Activated CD8-positive, alpha-beta T cell treated with anti-CD3 and anti-CD28 coated beads for 36 hours (primary cell): Measurements from ENCODE around the gene PTRH2. TPM values are rescaled to one million over a fixed set of nuclear protein-coding genes. Genes with fewer than 3 reads are reported as not detected.

ENCODE experiments used
- ATAC-seq: fragments of 200-7000 bp; cut with Tn5 transposase; one replicate; pipeline ENCODE4 v1.10.0; 2021; ENCODE audit warnings: mild to moderate bottlenecking, moderate library complexity
- CTCF ChIA-PET: fragments of 350-600 bp; sonication (Branson Sonifier 250); formaldehyde crosslinking; loops from one replicate; lab custom pipeline; 2021; ENCODE audit warnings: antibody characterized with exemption; lab: Charles Lee
- POLR2A ChIA-PET: fragments of 350-600 bp; sonication (Branson Sonifier 250); formaldehyde crosslinking; loops from one replicate; lab custom pipeline; 2021; ENCODE audit warnings: antibody characterized with exemption; lab: Charles Lee
- DNase-seq: peaks from one replicate; pipeline ENCODE4 v3.0.0-alpha.2; 2020
- H3K27ac Mint-ChIP-seq: one replicate; pipeline ENCODE4 v1.8.0; 2021; ENCODE audit warnings: mild to moderate bottlenecking, mixed read lengths
- H3K27me3 Mint-ChIP-seq: one replicate; pipeline ENCODE4 v1.8.0; 2021; ENCODE audit warnings: mixed read lengths
- H3K36me3 Mint-ChIP-seq: one replicate; pipeline ENCODE4 v1.8.0; 2021; ENCODE audit warnings: low read depth, mixed read lengths
- H3K4me1 Mint-ChIP-seq: one replicate; pipeline ENCODE4 v1.8.0; 2021; ENCODE audit warnings: low read depth, mixed read lengths
- H3K4me3 Mint-ChIP-seq: one replicate; pipeline ENCODE4 v1.8.0; 2021; ENCODE audit warnings: mild to moderate bottlenecking, moderate library complexity, mixed read lengths
- H3K9me3 Mint-ChIP-seq: one replicate; pipeline ENCODE4 v1.8.0; 2021; ENCODE audit warnings: mixed read lengths
- intact Hi-C: fragments of 100-400 bp; cut with micrococcal nuclease; formaldehyde crosslinking; loops from one replicate; pipeline ENCODE4 v1.10.0; 2022
- total RNA-seq, 2 experiments: library from RNA; stranded (reverse); gene quantifications; one replicate each; pipeline ENCODE4 v1.2.3, GENCODE V29; 2021
- TF ChIP-seq, protein P1 (sequence below): fragments of 200-600 bp; IDR thresholded peaks from one replicate; pipeline ENCODE4 v1.8.0; 2022; ENCODE audit warnings: antibody characterized with exemption, mild to moderate bottlenecking

Gene PTRH2
- total RNA-seq, 2 experiments from 2014 or later = 34.2 to 37.4 TPM

DNA sequence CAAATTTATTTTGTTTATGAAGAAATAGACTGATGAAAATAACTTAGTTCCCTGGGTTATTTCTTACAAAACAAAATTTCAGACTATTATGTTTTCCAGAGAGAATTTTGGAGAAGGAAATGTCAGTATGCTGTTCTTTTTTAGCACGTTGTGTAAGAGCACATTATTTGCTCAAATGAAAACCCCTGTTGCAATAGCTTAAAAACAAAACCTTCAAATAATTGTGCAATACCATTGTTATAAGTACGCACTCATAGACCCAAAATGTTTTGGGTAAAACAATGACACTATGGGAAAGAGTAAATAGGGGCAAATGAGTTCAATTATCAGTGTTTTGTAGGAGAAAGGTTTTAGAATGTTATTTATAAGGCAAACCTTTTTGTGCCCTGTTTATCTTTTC is 18.5 kb upstream of the PTRH2 start:
- intact Hi-C loops = no loop called here
- Mint-ChIP-seq H3K4me3 (no peak overlapping the region), H3K9me3 (no peaks in the 10 kb centered on the region), H3K27ac (no peak overlapping the region), H3K4me1 (peaks cover 17% of the 10 kb centered on the region), H3K36me3 (no peaks in the 10 kb centered on the region), H3K27me3 (no peaks in the 10 kb centered on the region)
- ATAC-seq (no peak), DNase-seq (no peak)
- POLR2A ChIA-PET = interaction anchor here (0.6 kb wide), 1 partner anchor 186 kb away, joined by 3 read pairs; no protein-coding TSS in a partner anchor
- TF ChIP-seq, protein P1, sequence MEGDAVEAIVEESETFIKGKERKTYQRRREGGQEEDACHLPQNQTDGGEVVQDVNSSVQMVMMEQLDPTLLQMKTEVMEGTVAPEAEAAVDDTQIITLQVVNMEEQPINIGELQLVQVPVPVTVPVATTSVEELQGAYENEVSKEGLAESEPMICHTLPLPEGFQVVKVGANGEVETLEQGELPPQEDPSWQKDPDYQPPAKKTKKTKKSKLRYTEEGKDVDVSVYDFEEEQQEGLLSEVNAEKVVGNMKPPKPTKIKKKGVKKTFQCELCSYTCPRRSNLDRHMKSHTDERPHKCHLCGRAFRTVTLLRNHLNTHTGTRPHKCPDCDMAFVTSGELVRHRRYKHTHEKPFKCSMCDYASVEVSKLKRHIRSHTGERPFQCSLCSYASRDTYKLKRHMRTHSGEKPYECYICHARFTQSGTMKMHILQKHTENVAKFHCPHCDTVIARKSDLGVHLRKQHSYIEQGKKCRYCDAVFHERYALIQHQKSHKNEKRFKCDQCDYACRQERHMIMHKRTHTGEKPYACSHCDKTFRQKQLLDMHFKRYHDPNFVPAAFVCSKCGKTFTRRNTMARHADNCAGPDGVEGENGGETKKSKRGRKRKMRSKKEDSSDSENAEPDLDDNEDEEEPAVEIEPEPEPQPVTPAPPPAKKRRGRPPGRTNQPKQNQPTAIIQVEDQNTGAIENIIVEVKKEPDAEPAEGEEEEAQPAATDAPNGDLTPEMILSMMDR = no peak
- CTCF ChIA-PET = interaction anchor here (0.7 to 2.0 kb wide), 2 partner anchors 189 to 204 kb away, joined by 3 to 5 read pairs; no protein-coding TSS in a partner anchor

DNA sequence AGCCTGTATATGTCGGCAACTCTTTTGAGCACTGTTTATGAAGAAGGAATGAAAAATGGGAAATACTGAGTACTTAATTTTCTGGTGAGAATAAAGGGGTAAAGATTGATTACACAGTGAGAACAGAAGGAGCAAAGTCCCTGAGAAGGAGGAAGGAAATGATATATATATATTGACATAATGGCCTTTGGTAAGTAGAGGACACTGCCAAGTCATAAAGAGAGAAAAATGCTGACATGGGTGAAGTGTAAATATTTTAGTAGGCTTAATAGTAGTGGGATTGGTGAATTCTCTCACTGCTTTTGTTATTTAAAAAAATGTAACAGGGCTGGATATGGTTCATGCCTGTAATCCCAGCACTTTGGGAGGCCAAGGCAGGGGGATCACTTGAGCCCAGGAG is 16.4 kb upstream of the PTRH2 start:
- Mint-ChIP-seq H3K27ac (no peak overlapping the region), H3K4me3 (no peak overlapping the region), H3K4me1 (peaks cover 13% of the 10 kb centered on the region), H3K27me3 (no peaks in the 10 kb centered on the region), H3K36me3 (no peaks in the 10 kb centered on the region), H3K9me3 (no peaks in the 10 kb centered on the region)
- ChIA-PET POLR2A (no interaction called here), CTCF (no interaction called here)
- TF ChIP-seq, protein P1 = no peak
- intact Hi-C loops = no loop called here
- no peak for ATAC-seq
- no peak for DNase-seq

DNA sequence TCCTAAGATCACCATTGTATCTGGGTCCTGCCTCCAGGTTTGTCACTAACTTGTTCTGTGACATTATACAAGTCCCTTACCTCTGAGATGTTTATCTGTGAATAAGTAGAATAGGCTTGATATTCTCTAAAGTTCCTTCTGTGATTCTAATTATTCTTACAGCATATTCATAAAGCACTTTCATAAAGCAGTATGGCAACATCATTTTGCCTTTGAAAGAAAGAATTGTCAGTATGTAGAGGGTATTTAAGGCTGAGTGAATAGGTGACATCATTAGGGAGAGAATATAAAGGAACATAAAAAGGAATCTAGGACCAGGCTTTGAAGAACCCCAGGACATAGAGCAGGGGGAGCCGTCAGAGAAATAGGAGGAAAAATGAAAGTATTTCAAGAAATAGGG is 15.8 kb upstream of the PTRH2 start:
- DNase-seq (no peak), ATAC-seq (no peak)
- TF ChIP-seq, protein P1 = no peak
- CTCF ChIA-PET = interaction anchor here (1.0 kb wide), 1 partner anchor 21 kb away, joined by 4 read pairs; no protein-coding TSS in a partner anchor
- Mint-ChIP-seq H3K27ac (no peak overlapping the region), H3K4me3 (no peak overlapping the region), H3K36me3 (no peaks in the 10 kb centered on the region), H3K4me1 (peaks cover 16% of the 10 kb centered on the region), H3K27me3 (no peaks in the 10 kb centered on the region), H3K9me3 (no peaks in the 10 kb centered on the region)
- intact Hi-C loops = no loop called here
- POLR2A ChIA-PET = no interaction called here

DNA sequence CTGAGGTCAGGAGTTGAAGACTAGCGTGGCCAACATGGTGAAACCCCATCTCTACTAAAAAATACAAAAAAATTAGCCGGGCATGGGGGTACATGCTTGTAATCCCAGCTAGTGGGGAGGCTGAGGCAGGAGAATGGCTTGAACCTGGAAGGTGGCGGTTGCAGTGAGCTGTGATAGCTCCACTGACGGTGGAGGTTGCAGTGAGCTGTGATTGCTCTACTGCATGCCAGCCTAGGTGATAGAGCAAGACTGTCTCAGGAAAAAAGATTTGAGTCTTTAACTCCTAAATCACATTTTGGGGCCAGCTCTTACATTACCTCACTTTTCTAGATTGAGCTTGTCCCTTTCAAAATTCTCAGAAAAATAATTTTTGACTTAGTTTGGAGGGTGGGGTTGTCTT is 15.4 kb upstream of the PTRH2 start:
- Mint-ChIP-seq H3K4me1 (peaks cover 16% of the 10 kb centered on the region), H3K36me3 (no peaks in the 10 kb centered on the region), H3K27me3 (no peaks in the 10 kb centered on the region), H3K27ac (no peak overlapping the region), H3K9me3 (no peaks in the 10 kb centered on the region), H3K4me3 (no peak overlapping the region)
- no peak for DNase-seq
- ChIA-PET POLR2A (no interaction called here), CTCF (interaction anchor here (1.0 kb wide), 1 partner anchor 21 kb away, joined by 4 read pairs; no protein-coding TSS in a partner anchor)
- intact Hi-C loops = no loop called here
- TF ChIP-seq, protein P1 = no peak
- no peak for ATAC-seq

DNA sequence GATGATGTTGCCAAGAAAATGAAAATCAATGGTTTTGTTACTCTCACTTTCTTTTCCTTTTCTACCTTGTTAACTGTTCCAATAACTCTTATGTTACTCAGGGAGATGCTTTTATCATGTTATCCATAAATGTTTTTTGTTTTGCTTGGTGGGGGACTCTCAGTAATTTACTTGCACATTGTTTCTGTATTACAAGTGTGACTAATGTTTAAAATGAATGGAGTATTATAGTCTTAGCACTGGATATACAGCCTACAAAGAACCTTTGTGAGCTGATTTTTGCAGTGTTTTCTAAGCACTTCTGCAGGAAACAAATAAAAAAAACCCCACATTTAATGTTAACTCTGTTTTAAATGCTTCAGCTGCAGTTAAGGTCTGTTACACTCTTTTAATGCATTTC is 12.3 kb upstream of the PTRH2 start:
- ATAC-seq = no peak
- intact Hi-C loops = no loop called here
- Mint-ChIP-seq H3K4me1 (peaks cover 26% of the 10 kb centered on the region), H3K4me3 (no peak overlapping the region), H3K27me3 (no peaks in the 10 kb centered on the region), H3K27ac (no peak overlapping the region), H3K36me3 (peaks cover 2% of the 10 kb centered on the region), H3K9me3 (no peaks in the 10 kb centered on the region)
- no peak for DNase-seq
- POLR2A ChIA-PET = interaction anchor here (0.5 kb wide), 1 partner anchor 345 kb away, joined by 3 read pairs; no protein-coding TSS in a partner anchor
- TF ChIP-seq, protein P1 = no peak
- CTCF ChIA-PET = no interaction called here
